Effector memory CD8-positive, alpha-beta T cell (primary cell): ENCODE measurements around the gene HSPD1.

Source experiments
- ATAC-seq: fragments of 150-1000 bp; cut with Tn5 transposase; replicated peaks from 2 replicates; pipeline ENCODE4 v1.10.0; 2021; ENCODE audit warnings: mild to moderate bottlenecking, moderate library complexity
- DNase-seq, 3 experiments: peaks; one replicate each; pipeline ENCODE4 v3.0.0; 2021
- H3K27ac Mint-ChIP-seq, 2 donors: one replicate each; pipeline ENCODE4 v1.8.0; 2022; ENCODE audit warnings: mild to moderate bottlenecking in 2 of 2, mixed read lengths in 2 of 2, moderate library complexity in 2 of 2
- H3K27me3 Mint-ChIP-seq, 2 donors: one replicate each; pipeline ENCODE4 v1.8.0; 2022; ENCODE audit warnings: mixed read lengths in 2 of 2
- H3K36me3 Mint-ChIP-seq: one replicate; pipeline ENCODE4 v1.8.0; 2022; ENCODE audit warnings: mild to moderate bottlenecking, moderate library complexity, mixed read lengths; ENCODE audit not compliant: insufficient read depth
- H3K4me1 Mint-ChIP-seq, 2 donors: one replicate each; pipeline ENCODE4 v1.8.0; 2022; ENCODE audit warnings: low read depth in 2 of 2, mixed read lengths in 2 of 2
- H3K4me3 Mint-ChIP-seq, 2 donors: one replicate each; pipeline ENCODE4 v1.8.0; 2022; ENCODE audit warnings: mild to moderate bottlenecking in 2 of 2, mixed read lengths in 2 of 2, moderate library complexity in 2 of 2
- H3K9me3 Mint-ChIP-seq, 2 donors: one replicate each; pipeline ENCODE4 v1.8.0; 2022; ENCODE audit warnings: mixed read lengths in 2 of 2
- total RNA-seq, 9 experiments: gene quantifications; one replicate each; lab custom pipeline; 2026; lab: John Stamatoyannopoulos, UW

HSPD1 gene
- 149 to 1,398 (median 427) reads per million in 9 experiments for total RNA-seq

GRCh38 chr2:197499594-197500502 is at the start of gene HSPD1, which contains the start of gene HSPE1:
Gene HSPD1 (minus strand): TSS chr2:197499840. CDS start chr2:197498848, 992 bp downstream.
Gene HSPE1 (plus strand): TSS chr2:197500379. CDS start chr2:197500437, 58 bp downstream.
- Mint-ChIP-seq H3K4me1 (peaks cover 38 to 43% of the 10 kb centered on the region in 2 donors), H3K27ac (peak within 1 kb of the TSS; percentile 94 to 96), H3K9me3 (no peaks in the 10 kb centered on the region), H3K36me3 (peaks cover 70% of the 10 kb centered on the region), H3K27me3 (no peaks in the 10 kb centered on the region), H3K4me3 (peak within 1 kb of the TSS; percentile 83 to 92)
- DNase-seq: peak; percentile 93 to 94 (median 93)
- peak; percentile 79 for ATAC-seq

DNA sequence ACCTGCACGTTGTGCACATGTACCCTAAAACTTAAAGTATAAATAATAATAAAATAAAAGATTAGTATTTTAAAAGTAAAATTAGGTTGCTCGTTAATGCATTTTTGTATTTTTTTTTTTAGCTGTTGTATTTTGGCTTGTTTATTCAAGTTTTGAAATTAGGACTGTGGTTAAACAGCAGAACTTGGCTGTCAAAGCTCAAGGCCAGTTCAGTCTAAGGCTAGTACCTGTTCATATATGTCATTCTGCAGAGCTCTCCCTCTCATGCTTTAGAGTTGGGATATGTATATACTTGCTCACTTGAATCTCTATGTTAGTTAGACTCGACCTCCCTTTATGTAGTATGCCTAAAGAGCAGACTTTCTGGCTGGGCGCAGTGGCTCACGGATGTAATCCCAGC is 48.9 kb upstream of the HSPD1 start:
- ATAC-seq (no peak), DNase-seq (no peak)
- no peaks in the 10 kb centered on the region for H3K4me1 Mint-ChIP-seq
- H3K9me3 Mint-ChIP-seq: no peaks in the 10 kb centered on the region
- no peaks in the 10 kb centered on the region for H3K27me3 Mint-ChIP-seq
- no peak overlapping the region for H3K27ac Mint-ChIP-seq
- peaks cover 75% of the 10 kb centered on the region for H3K36me3 Mint-ChIP-seq
- H3K4me3 Mint-ChIP-seq: no peak overlapping the region

DNA sequence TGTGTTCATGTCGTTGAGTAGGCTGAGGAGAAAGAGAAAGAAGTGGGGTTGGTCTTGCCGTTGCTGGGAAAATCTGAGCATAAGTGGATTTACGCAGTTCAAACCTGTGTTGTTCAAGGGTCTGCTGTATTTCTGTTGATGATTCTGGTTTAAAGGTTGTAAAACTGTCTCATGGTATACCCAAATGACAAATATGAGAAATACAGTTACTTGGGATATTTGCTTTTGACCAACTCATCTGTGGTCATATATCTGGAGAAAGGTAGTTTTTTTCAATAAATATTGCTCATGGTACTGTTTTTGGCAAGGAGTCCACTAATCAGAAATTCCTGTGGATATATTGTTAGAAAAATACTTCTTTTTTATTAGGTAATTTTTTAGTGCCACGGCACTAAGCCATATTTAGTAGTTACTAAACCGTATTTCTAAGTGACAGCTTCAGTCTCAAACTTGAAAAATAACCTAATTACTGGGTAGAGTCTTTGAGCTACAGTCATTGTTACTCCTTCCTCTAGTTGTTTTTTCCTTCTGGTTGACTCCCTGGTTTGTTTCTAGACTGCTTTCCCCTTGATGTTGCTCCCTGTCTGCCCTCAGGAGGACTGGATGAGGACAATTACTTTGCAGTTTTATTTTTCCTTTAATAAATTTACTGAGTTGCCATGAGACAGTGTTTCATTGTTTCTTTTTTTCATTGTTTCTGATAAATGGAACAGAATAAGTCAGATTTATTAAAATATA is 47.7 kb upstream of the HSPD1 start:
- H3K27ac Mint-ChIP-seq: no peak overlapping the region
- H3K4me1 Mint-ChIP-seq: peaks cover under 1 to 4% of the 10 kb centered on the region in 2 donors
- peaks cover 80% of the 10 kb centered on the region for H3K36me3 Mint-ChIP-seq
- DNase-seq (no peak), ATAC-seq (no peak)
- H3K9me3 Mint-ChIP-seq: no peaks in the 10 kb centered on the region
- H3K4me3 Mint-ChIP-seq: no peak overlapping the region
- no peaks in the 10 kb centered on the region for H3K27me3 Mint-ChIP-seq

DNA sequence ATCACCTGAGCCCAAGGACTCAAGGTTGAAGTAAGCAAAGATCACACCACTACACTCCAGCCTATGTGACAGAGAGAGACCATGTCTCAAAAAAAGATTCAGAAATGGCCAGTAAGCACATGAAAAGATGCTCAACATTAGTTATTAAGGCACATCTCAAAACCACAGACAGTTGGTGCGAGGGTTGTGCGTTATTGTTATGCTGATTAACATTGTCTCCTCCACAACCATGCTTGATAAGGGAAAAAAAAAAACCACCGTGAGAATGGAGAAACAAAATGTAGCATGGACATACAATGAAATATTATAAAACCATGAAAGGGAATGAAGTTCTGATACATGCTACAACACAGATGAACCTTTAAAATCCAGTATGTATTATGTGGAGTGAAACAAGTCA is 43.6 kb upstream of the HSPD1 start:
- Mint-ChIP-seq H3K27me3 (no peaks in the 10 kb centered on the region), H3K36me3 (peaks cover 83% of the 10 kb centered on the region), H3K4me3 (no peak overlapping the region), H3K27ac (no peak overlapping the region), H3K4me1 (peaks cover 6 to 25% of the 10 kb centered on the region in 2 donors), H3K9me3 (no peaks in the 10 kb centered on the region)
- ATAC-seq: no peak
- no peak for DNase-seq

DNA sequence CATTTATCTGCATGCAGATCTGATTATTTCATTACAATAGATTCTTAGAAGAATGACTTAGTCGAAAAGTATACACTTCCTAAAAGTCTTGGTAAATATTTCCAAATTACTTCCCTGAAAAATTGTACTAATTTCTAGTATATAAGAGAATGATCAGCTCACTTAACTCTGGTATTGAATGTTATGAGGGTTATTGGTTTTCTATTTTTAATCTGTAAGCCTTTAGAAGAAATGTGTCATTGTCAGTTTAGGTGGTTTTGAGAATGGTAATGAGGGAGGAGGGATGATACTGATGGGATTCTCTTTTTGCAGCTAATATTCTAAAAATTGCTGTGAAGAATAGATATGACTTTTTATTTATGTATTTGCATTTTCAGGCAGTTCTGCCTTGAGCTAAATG is 40.1 kb upstream of the HSPD1 start:
- Mint-ChIP-seq H3K27ac (peak overlapping the region; percentile 57 to 79), H3K36me3 (peaks cover 94% of the 10 kb centered on the region), H3K9me3 (no peaks in the 10 kb centered on the region), H3K4me3 (no peak overlapping the region), H3K4me1 (peaks cover 20 to 40% of the 10 kb centered on the region in 2 donors), H3K27me3 (no peaks in the 10 kb centered on the region)
- no peak for ATAC-seq
- no peak for DNase-seq

- no peak for ATAC-seq
- Mint-ChIP-seq H3K4me3 (no peak overlapping the region), H3K36me3 (peaks cover 93% of the 10 kb centered on the region), H3K9me3 (no peaks in the 10 kb centered on the region), H3K27ac (peak overlapping the region; percentile 57 to 79), H3K4me1 (peaks cover 28 to 52% of the 10 kb centered on the region in 2 donors), H3K27me3 (no peaks in the 10 kb centered on the region)
- DNase-seq: no peak
These were observed 38.8 kb upstream of the HSPD1 start for GRCh38 chr2:197538412-197538811.

DNA sequence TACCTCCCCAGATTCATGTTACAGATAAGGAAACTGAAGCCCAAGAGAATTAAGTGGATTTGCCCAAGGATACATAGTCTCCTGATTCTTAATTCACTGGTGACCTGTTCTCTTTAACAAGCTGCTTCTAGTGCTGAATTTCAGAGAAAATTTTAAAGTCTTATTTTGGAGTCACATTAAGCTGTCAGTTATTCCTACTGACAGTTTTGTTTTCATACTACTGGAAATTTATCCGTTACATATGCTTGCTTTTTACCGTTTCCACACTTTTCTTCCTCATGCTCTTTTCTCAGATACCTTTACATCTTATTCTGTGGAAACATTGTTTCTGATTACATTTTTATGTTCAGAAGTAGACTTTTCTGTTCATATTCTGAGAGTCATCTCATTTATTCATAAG is 17.5 kb upstream of the HSPD1 start:
- no peak for DNase-seq
- H3K4me1 Mint-ChIP-seq: peaks cover 21 to 42% of the 10 kb centered on the region in 2 donors
- H3K36me3 Mint-ChIP-seq: peaks cover 20% of the 10 kb centered on the region
- peak overlapping the region; percentile 94 to 95 for H3K4me3 Mint-ChIP-seq
- H3K27ac Mint-ChIP-seq: peak overlapping the region; percentile 98 to 99
- no peak for ATAC-seq
- no peaks in the 10 kb centered on the region for H3K27me3 Mint-ChIP-seq
- peaks cover 4 to 6% of the 10 kb centered on the region in 2 donors for H3K9me3 Mint-ChIP-seq

- H3K4me3 Mint-ChIP-seq: peak overlapping the region; percentile 94 to 95
- H3K4me1 Mint-ChIP-seq: peaks cover 21 to 42% of the 10 kb centered on the region in 2 donors
- H3K9me3 Mint-ChIP-seq: peaks cover 4 to 6% of the 10 kb centered on the region in 2 donors
- ATAC-seq (no peak), DNase-seq (peak in 1 of 3 experiments; percentile 10)
- H3K27ac Mint-ChIP-seq: peak overlapping the region; percentile 98 to 99
- H3K36me3 Mint-ChIP-seq: peaks cover 20% of the 10 kb centered on the region
- no peaks in the 10 kb centered on the region for H3K27me3 Mint-ChIP-seq
These were observed 16.7 kb upstream of the HSPD1 start for GRCh38 chr2:197516393-197516761.

GRCh38 chr2:197515739-197516392 is 16.2 kb upstream of the HSPD1 start, which contains the start of gene MOB4:
Gene MOB4 (plus strand): TSS chr2:197516066. CDS start chr2:197516087, 21 bp downstream.
- peak within 1 kb of the TSS; percentile 94 to 95 for H3K4me3 Mint-ChIP-seq
- H3K36me3 Mint-ChIP-seq: peaks cover 20% of the 10 kb centered on the region
- H3K9me3 Mint-ChIP-seq: peaks cover under 1 to 2% of the 10 kb centered on the region in 2 donors
- peaks cover 19 to 38% of the 10 kb centered on the region in 2 donors for H3K4me1 Mint-ChIP-seq
- H3K27me3 Mint-ChIP-seq: no peaks in the 10 kb centered on the region
- peak; percentile 86 for ATAC-seq
- DNase-seq: peak; percentile 93 to 96 (median 94)
- peak within 1 kb of the TSS; percentile 98 to 99 for H3K27ac Mint-ChIP-seq

- H3K27ac Mint-ChIP-seq: peak overlapping the region; percentile 98 to 99
- no peaks in the 10 kb centered on the region for H3K9me3 Mint-ChIP-seq
- peaks cover 19 to 34% of the 10 kb centered on the region in 2 donors for H3K4me1 Mint-ChIP-seq
- peaks cover 20% of the 10 kb centered on the region for H3K36me3 Mint-ChIP-seq
- no peaks in the 10 kb centered on the region for H3K27me3 Mint-ChIP-seq
- ATAC-seq (peak; percentile 24), DNase-seq (no peak)
- H3K4me3 Mint-ChIP-seq: peak overlapping the region; percentile 94 to 95
These were observed 15.7 kb upstream of the HSPD1 start for GRCh38 chr2:197515315-197515738.

DNA sequence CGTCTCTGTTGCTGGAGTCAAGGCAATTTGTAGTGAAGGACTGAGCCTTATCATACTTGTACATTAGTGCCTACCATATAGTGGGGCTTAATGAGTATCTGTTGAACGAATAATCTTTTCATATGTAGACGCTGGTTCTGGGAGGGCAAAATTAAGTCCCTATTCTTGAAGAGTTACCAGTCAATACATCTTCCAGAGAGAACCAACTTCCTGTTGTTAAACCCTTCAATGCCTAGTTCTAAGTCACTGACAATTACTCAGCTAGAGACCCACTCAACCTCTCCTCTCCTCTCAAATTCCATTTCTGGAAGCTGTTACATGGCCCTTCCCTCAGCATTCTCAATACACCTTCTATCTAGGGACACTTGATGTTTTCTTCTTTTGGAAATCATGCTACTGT is 15.1 kb upstream of the HSPD1 start:
- H3K27me3 Mint-ChIP-seq: no peaks in the 10 kb centered on the region
- H3K9me3 Mint-ChIP-seq: no peaks in the 10 kb centered on the region
- H3K36me3 Mint-ChIP-seq: peaks cover 20% of the 10 kb centered on the region
- DNase-seq (no peak), ATAC-seq (no peak)
- peaks cover 19 to 33% of the 10 kb centered on the region in 2 donors for H3K4me1 Mint-ChIP-seq
- H3K27ac Mint-ChIP-seq: peak overlapping the region; percentile 98 to 99
- H3K4me3 Mint-ChIP-seq: peak overlapping the region; percentile 94 to 95

DNA sequence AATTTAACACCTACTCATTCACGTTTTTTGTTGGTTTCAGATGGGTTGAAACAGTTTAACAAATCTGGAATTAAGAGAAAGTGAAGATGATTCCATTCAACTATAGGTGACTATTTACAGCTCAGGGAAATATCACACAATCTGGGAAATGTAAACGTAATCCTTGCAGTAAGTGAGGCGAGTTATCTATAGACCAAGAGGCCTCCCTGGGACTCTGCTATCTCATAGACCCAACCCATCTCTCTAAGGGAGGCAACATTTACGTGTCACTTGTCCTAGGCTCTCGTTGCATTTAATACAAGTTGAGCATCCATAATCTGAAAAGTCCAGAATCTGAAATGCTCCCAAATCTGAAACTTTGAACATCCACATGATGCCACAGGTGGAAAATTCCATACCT is 14.3 kb upstream of the HSPD1 start:
- ATAC-seq (no peak), DNase-seq (no peak)
- H3K9me3 Mint-ChIP-seq: no peaks in the 10 kb centered on the region
- H3K27me3 Mint-ChIP-seq: no peaks in the 10 kb centered on the region
- H3K36me3 Mint-ChIP-seq: peaks cover 18% of the 10 kb centered on the region
- peaks cover 19 to 28% of the 10 kb centered on the region in 2 donors for H3K4me1 Mint-ChIP-seq
- no peak overlapping the region for H3K4me3 Mint-ChIP-seq
- H3K27ac Mint-ChIP-seq: peak overlapping the region in 1 of 2 donors; percentile 98

GRCh38 chr2:197506658-197507057 is 7.0 kb upstream of the HSPD1 start:
- H3K27ac Mint-ChIP-seq: no peak overlapping the region
- ATAC-seq (no peak), DNase-seq (no peak)
- H3K4me3 Mint-ChIP-seq: no peak overlapping the region
- peaks cover 26% of the 10 kb centered on the region for H3K36me3 Mint-ChIP-seq
- no peaks in the 10 kb centered on the region for H3K9me3 Mint-ChIP-seq
- H3K4me1 Mint-ChIP-seq: peaks cover 8 to 19% of the 10 kb centered on the region in 2 donors
- no peaks in the 10 kb centered on the region for H3K27me3 Mint-ChIP-seq
